Central memory CD4-positive, alpha-beta T cell (primary cell): ENCODE measurements around the gene STXBP3.
A peak's percentile ranks its signal among the peaks of the same experiment; 100 is the strongest.
"Not testable (repeated sequence)": the region's sequence is repeated elsewhere in the genome, so short reads cannot be mapped to it uniquely, and the experiment has no call there.

Experiments
- DNase-seq: peaks from one replicate; pipeline ENCODE4 v3.0.0; 2022
- total RNA-seq, 3 experiments: gene quantifications; one replicate each; lab custom pipeline; 2026; lab: John Stamatoyannopoulos, UW

STXBP3 gene, protein sequence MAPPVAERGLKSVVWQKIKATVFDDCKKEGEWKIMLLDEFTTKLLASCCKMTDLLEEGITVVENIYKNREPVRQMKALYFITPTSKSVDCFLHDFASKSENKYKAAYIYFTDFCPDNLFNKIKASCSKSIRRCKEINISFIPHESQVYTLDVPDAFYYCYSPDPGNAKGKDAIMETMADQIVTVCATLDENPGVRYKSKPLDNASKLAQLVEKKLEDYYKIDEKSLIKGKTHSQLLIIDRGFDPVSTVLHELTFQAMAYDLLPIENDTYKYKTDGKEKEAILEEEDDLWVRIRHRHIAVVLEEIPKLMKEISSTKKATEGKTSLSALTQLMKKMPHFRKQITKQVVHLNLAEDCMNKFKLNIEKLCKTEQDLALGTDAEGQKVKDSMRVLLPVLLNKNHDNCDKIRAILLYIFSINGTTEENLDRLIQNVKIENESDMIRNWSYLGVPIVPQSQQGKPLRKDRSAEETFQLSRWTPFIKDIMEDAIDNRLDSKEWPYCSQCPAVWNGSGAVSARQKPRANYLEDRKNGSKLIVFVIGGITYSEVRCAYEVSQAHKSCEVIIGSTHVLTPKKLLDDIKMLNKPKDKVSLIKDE
- 66.1 to 112 (median 76.6) reads per million in 3 experiments for total RNA-seq

DNA sequence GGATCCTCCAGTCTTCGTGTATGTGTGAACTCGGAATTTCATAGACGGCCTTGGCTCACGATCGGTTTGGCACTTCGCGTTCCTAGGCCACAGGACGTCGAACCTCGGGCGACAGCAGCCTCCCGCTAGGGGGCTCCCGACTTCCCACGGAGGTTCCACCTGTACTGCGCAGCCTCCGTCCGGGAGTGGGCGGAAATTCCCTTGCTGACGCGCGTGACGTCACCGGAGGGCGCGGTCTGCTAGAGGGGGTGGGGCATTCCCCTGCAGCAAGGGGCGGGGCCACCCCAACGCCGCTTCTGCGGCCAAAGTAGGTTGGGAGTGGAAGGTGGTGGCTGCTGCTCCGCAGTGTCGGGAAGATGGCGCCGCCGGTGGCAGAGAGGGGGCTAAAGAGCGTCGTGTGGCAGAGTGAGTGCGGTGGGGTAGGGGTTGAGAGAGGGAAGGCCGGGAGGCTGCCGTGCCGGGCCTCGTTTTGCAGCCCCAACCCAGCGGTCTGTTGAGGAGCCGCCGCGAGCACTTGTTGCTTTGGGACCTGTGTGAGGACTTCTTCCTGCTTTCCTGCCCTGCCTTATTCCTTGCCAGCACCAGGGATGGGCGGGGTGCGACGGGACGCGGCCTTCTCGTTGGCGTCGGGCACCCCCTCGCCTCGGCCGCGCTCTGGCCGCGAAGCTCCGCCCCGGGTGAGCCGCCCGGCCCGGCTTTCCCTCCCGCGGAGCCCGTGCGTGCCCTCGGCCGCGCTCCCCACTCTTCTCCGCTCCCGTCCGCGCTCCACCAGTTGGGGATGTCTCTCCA is at the start of gene STXBP3:
Gene STXBP3, plus strand, starts transcription at position 293 of the 789 bp plus-strand sequence. Its CDS starts 64 bp downstream, at position 357.
- DNase-seq, result peak; percentile 98

DNA sequence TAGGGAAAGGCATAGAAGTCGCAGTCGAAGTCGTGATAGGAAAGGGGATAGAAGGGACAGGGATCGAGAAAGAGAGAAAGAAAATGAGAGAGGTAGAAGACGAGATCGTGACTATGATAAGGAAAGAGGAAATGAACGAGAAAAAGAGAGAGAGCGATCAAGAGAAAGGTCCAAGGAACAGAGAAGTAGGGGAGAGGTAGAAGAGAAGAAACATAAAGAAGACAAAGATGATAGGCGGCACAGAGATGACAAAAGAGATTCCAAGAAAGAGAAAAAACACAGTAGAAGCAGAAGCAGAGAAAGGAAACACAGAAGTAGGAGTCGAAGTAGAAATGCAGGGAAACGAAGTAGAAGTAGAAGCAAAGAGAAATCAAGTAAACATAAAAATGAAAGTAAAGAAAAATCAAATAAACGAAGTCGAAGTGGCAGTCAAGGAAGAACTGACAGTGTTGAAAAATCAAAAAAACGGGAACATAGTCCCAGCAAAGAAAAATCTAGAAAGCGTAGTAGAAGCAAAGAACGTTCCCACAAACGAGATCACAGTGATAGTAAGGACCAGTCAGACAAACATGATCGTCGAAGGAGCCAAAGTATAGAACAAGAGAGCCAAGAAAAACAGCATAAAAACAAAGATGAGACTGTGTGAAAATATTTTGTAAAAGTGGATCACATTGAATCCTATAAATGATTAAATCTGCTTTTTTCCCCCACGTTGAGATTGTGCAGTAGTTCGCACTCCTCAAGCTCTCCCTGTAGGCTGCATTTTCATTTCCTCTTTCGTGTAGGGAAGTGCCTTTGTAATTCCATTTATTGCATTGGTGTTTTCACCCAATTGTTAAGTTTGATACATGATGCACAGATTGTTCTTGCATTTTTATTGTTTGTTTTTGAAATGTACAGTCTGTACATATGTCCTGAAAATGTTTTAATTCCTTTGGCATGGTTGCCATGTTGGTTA is 46.8 kb upstream of the STXBP3 start:
- no peak for DNase-seq

DNA sequence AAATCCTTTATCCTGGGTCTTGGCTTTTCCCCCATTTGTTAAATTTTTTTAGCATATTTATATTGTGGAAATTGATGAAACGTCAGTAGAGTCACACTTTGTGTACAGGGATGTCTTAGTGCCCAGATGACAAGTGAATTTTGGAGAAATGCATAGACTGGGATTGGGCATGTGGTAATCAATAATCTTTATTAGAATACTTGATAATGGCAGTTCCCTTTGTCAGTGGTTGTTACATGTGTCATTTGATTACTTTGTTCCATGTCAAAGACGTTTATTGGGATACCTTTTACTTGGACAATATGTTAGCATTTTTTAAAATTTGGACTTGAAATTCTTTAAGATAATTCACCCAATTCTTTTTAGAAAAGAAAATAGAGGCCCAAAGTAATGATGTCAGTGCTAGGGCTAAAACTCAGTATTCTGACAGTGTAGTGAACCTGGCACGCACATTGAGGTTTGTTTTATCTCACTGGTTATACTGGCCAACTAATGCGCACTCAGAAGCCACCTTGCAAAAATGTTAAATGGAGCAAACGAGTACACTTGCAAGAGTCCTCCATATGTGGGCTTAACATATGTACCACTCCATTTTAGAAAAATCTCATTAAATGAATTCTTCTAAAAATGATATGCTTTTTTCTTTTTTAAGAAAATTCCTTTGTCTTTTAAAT is 45.2 kb upstream of the STXBP3 start:
- no peak for DNase-seq

DNA sequence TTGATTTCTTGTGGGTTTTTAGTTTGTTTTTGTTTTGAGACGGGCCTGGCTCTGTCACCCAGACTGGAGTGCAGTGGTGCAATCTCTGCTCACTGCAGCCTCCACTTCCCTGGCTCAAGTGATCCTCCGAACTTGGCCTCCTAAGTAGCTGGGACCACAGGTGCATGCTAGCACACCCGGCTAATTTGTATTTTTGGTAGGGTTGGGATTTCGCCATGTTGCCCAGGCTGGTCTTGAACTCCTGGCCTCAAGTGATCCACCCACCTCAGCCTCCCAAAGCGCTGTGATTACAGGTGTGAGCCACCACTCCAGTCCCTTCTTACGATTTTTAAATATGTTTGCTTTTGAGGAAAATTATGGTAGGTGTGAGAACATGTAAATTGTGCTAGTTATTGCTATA is 44.4 kb upstream of the STXBP3 start:
- not testable (repeated sequence) for DNase-seq

DNA sequence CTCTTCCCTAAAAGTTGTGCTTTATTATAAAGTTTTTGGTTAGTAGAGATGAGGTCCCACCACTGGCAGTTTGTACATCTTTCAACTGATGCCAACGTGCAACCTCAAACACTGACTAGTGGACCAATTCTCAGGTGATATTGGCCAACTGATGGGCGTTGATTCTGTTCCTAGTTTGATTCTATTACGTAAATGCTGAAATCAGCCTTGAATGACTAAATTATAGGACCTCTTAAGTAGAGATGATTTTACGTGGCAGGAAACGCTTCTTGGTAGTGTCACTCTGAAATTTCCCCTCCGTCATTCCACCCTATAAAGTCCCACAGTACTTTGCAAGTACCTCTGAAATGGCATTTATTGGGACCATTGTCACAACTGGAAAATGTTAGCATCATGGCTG is 42.5 kb upstream of the STXBP3 start:
- peak; percentile 62 for DNase-seq

DNA sequence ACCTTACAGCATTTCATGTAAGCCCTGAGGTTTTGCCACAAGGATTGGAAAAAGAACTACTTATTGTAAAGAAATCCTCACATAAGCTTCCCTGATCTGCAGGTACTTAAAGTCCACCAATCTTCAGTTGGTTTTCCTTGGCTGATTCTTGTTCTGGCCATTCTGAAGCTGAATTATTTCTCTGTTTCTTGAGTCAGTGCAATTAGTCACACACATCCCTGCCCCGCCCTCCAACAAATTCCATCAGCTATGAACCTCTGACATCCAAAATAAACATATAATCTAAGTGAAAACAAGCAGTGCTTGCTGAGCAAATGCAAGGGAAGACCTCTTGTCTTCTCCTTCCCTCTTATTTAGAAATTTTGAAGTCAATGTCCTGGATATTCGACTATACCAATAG is 42.0 kb upstream of the STXBP3 start:
- no peak for DNase-seq

DNA sequence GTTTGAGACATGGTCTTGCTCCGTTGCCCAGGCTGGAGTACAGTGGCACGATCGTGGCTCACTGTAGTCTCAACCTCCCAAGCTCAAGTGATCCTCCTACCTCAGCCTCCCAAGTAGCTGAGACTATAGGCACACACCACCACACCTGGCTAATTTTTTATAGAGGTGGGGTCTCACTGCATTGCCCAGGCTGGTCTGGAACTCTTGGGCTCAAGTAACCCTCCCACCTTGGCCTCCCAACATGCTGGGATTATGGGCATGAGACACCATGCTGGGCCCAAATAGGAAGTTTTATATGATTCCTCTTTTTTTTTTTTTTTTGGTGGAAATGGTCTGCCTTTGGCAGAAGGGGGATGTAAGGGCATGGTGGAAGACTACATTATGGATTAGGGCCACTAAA is 39.8 kb upstream of the STXBP3 start:
- DNase-seq, result no peak

DNA sequence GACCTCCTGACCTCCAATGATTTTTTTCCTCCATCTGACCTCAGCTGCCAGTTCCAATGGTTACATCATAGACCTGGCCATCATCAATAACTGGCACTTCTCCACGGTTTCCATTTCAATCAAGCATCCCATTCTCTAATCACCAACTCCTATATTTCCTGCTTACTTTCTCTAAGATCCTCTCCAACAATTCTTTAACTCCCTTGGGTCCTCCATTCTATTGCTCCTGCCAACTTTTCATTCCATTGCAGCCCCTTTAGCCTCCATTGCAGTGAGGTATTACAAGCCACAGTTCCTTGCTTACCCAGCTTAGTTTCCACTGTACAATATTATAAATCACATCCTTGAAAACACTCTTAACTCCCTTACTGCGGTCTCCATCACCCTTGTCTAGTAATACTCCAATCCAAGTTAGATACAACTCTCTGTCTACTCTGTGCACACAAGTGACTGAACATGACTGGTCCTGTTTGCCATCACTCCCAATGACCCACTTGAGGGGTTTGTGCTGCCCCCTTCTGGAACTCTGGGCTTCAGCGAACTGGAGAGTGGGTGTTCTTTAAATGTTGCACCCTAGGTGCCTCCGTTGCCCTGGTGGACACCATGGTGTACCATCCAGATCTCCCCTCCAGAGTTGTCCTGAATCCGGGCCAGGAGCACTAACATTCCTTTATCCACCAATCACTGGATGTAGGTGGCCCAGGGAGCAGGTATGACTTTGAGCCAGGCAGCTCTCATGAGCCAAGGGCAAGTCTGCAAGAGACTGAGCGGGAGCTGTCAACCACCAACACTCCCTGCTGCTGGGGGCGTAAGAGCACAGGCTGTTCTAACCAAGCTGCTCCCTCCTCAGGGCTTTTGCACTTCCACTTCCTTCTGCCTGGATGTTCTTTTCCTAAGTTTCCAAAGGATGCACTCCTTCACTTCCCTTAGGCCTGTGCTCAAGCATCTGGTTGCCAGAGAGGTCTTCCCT is 37.5 kb upstream of the STXBP3 start:
- DNase-seq, result peak; percentile 58

DNA sequence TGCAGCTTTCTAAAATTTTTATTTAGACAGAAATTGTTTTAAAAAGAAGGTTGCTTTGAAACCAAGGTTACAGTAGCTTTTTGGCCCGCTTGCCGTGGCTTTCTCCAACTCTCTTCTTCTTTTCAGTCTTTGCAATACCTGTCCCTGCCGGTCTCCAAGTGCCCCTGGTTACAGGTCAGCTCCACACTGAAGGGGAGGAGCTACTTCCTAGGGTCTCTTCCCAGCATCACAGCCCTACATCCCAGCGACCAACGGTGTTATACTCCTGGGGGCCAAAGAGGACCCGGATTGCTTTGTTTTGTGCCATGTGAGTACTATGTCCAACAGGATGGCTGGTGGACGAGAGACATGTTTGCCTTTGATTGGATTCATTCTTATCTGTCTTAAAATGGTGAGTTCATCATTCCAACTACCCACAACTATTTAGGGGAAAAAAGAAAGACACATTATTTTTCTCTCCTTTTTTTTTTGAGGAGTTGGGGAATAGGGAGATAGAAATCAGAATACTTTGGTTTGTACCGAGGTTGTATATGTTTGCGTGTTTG is 33.8 kb upstream of the STXBP3 start, which contains the start of gene FNDC7:
Gene FNDC7, plus strand, starts transcription at position 303 of the 545 bp plus-strand sequence. Its CDS starts 26 bp downstream, at position 329.
- DNase-seq, result no peak

DNA sequence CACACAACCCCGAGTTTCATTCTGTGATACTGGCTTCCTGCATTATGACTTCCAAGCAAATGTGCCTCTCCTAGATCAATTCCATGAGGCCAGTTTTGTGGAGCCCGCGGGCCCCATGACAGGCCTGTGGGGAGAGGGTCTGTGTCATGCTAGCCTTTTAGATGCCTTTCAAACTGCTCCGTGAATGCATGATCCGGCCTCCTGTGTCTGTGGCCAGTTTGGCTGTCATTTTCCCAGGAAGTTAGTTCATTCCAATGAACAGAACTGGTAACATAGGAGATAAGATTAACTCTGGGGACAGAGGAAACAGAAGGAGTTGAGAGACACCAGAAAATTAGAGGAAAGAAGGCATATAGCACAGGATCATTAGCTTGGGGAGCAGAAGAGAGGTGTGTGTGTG is 30.5 kb upstream of the STXBP3 start:
- DNase-seq, result no peak

DNA sequence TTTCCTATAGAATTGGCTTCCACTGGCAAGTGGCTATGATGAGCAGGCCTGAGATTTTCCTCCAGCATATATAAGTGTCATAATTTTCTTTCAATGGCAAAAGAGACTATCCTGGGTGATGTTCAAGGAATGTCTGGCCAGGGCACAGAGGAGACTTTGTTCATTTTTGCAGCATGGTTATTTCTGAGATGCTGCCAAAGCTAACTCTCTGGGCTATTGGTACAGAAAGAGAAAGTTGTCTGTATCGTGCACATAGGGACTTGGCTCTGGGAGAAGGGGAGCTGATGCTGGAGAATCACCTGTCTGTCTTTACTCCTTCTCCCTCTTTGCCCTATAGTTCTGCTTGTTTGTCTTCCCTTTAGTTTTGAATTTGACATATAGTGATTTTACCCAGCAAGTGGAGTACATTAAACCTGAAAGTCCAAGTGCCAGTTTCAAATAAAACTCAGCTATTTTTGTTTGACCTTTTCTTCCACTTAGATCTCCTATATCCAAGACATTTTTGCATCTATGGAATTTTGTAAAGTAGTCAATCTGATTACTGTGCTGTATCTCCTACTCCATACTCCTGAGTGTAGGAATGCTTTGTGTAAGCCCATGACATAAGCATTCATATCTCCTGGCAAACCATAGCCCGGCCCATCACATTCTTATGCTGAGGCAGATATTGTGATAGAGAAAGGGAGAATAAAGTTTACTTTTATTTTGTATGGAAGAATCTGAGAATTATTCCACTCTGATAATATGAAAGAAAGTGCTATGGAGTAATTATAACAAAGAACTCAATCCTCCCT is 29.8 kb upstream of the STXBP3 start:
- DNase-seq, result no peak

DNA sequence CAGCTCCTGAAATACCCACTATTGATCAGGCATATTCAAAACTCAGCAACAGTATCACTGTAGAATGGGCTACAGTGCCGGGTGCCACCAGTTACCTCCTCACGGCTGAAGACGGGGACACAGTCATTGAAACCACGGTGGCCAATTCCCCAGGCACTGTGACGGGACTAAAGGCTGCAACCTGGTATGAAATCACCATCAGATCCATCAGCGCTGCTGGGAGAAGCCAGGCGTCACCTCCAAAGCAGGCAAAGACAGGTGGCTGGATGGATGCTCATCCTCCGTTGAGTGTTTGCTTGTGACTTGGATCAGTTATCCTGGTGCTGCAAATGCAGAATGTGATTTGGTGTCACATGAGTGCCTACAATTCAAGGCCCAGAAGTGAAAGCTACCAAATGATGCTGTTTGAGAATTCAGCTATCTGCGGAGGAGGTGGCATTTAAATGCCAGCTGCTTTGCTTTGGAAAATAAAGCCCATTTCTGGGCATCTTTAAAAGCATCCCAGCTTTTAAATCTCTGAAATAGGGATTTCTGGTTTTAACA is 28.6 kb upstream of the STXBP3 start:
- DNase-seq, result no peak

DNA sequence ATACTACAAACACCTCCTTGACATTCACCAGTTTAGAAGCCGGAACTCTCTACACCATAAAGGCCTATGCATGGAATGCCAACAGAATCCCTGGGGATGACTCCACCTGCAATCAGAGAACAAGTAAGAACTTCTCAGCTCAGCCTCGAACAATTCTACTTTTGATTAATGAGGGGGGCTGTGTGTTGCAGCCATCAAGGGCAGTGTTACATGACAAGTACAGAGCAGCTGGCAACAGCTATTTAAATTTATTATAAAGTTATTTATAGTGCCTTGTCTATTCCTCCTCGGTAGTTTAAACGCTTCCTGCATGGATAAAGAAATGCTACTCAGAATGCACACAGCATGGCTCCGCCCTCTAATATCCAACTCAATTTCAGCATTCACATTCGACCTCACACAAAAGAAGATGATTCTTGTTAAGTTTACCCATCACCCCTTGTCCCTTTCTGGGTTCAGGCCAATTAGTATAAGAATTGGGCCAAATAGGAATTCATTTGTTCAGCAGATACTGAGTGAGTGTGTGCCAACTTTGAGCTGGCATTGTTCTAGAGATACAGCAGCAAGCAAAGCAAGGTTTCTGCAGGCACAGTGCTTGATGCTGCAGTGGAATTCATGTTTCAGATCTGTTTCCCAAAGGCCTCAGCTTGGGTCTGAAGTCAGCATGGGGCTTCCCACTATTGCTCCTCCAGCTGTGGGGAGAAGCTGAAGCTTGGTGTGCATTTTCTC is 27.4 kb upstream of the STXBP3 start:
- no peak for DNase-seq

DNA sequence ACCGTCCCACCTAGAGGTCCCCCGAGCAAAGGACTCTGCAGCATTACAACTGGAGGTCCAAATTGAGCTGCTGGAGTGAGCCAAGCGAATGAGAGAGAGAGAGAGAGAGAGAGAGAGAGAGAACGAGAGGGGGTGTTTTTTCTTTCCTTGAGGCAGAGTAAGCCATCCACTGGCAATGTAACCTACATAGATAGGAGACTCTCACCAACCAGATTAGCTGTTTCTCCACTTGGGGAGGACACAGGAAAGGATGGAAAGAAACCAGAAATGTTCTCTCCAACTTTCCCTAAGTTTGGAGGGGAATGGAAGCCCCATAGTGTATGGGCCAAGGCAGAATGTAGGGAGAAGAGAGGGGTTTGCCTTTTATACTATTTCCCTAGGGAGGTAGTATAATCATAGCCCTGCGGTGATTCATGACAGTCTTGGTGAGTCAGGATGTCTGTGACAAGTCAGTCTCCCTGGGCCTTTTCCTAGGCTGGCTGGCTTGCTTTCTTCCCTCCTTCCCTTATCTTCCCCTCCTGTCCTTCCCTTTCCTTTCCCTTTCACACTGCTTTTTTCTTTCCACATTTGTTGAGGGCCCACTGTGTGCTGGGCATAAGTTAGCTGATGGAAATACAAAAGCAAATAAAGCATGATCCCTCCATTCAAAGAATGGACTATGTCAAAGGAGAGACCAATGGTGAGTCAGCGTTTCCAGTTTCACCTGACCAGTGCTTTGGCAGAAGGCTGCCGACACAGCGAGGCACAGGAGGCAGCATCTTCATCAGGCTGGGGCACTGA is 26.6 kb upstream of the STXBP3 start:
- no peak for DNase-seq

DNA sequence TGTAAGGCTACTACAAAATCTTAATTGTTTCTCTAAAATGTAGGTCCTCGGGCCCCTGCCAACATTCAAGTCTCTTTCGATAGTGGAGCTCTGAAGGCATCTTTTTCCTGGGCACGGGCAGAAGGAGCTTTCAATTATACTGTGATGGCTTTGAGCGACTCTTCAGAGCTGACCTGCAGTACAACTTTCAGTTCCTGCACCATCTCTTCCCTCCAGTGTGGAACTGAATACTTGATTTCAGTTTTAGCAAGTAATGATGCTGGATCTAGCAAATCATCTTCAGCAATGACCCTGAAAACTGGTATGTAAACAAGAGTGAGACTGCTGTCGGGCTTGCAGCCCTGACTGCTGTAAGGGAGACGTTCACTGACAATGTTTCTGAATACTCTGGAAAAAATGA is 24.2 kb upstream of the STXBP3 start:
- DNase-seq, result no peak

DNA sequence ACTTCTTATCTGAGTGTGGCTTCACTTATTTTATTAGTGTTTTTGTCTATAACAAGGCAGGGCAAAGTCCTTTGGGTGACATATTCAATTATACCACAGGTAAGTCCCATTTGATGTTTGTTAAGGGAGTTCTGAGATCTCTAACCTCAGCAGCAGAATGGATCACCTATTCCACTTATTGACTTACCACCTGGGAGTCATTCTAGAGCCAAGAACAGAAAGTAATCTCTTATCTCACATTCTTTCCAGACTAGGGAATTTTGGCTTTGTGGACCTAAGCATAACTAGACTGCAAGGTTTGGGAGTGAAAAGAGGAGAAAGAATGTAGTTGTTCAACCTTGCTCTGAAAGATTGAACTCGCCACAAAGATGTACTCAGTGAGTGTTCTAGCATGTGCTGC is 20.6 kb upstream of the STXBP3 start:
- no peak for DNase-seq

DNA sequence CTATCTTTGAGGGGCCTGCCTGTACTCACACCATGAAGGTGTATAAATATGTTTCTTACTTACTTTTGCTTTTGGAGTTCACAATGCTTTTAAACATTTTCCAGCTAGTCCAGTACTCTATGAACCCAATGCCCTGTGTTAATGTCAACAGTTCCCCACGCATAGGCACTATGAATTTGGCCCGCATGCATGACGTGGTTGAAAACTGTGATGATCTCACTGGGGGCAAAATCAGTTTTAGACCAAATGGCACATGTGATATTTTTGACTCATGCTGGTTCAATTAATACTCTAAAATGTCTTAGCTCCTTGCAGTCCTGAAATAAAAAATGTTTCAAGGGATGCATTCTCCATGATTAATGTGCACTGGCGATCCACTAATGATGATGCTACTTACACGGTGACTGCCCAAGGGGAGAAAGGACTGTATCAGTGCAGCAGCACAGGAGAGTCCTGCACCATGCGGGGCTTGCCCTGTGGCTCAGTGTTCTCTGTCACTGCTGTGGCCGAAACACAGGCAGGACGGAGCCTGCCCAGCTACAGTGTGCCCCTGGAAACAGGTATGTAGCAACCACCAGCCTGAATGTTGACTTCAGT is 18.0 kb upstream of the STXBP3 start:
- no peak for DNase-seq
